ENCODE data around the gene IL2. TPM values are rescaled to one million over a fixed set of nuclear protein-coding genes. Genes with fewer than 3 reads are reported as not detected.

Gene IL2
- total RNA-seq, 1 experiment from 2014 or later = not detected

- no peaks in the 10 kb centered on the region for H3K36me3 ChIP-seq
- peaks cover 4% of the 10 kb centered on the region; the same call in 1 of the 2 replicates for H3K4me1 ChIP-seq (replicated peaks)
Observed at GRCh38 chr4:122453384-122453995, 3.0 kb downstream of the IL2 start.

DNA sequence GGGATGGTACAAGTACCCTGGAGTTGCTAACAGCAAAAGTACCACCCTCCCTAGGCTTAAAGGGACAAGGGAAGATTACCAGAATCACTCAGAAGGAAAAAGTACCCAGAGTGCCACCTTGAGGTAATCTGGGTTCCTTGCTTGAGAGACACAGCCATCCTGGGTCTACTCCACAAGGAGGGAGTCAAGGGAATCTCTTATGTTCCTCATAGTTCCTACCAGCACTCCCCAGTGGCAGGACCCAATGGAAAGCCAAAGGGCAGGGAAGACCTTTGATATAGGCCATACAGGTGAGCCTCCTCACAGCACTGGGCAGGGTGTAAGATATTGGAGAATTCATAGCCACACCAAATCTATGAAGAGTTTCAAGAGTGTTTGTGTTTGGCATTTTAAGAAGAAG, 5.7 kb downstream of the IL2 start:
- H3K36me3 ChIP-seq = no peaks in the 10 kb centered on the region
- no peaks in the 10 kb centered on the region; the same call in 1 of the 2 replicates for H3K27me3 ChIP-seq (replicated peaks)
- no peak overlapping the region for H3K4me3 ChIP-seq
- no peaks in the 10 kb centered on the region for H3K9me3 ChIP-seq (replicated peaks)
- H3K4me1 ChIP-seq (replicated peaks) = no peaks in the 10 kb centered on the region
- no peak overlapping the region for H3K27ac ChIP-seq
- no peak for DNase-seq (ENCODE audit: low read depth in 1 of 2, low spot score in 2 of 2)

More at GRCh38 chr4:122453384-122453995, 3.0 kb downstream of the IL2 start:
- no peak overlapping the region for H3K4me3 ChIP-seq
- no peaks in the 10 kb centered on the region for H3K9me3 ChIP-seq (replicated peaks)
- no peak overlapping the region for H3K27ac ChIP-seq
- H3K27me3 ChIP-seq (replicated peaks) = no peaks in the 10 kb centered on the region; the same call in 1 of the 2 replicates
- no peak for DNase-seq (ENCODE audit: low read depth in 1 of 2, low spot score in 2 of 2)

DNA sequence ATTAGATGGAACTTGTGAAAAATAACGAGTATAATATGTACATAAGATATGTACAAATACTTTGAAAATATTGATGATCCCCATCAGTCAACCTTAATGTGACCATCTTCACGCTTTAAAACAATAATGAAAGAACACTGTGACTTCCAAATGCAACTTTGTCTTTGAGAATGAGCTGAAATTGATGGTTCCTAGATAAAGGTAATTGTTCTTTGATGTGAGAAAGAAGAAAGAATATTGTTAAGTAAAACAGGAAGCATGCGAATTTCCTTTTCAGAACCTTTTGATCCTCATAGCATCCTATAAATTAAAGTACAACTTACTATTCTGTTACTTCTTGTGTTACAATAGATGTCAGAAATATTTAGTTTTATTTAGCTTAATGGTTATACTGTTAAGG, 22.2 kb downstream of the IL2 start:
- Histone ChIP-seq H3K4me1 (replicated peaks) (no peaks in the 10 kb centered on the region), H3K27me3 (replicated peaks) (peaks cover 22% of the 10 kb centered on the region; the same call in 1 of the 2 replicates), H3K27ac (no peak overlapping the region), H3K9me3 (replicated peaks) (no peaks in the 10 kb centered on the region), H3K36me3 (no peaks in the 10 kb centered on the region), H3K4me3 (no peak overlapping the region)
- DNase-seq (ENCODE audit: low read depth in 1 of 2, low spot score in 2 of 2) = no peak

- DNase-seq (ENCODE audit: low read depth in 1 of 2, low spot score in 2 of 2) = no peak
Observed at GRCh38 chr4:122431351-122431750, 25.2 kb downstream of the IL2 start.

GRCh38 chr4:122423246-122423645, 33.3 kb downstream of the IL2 start:
- DNase-seq (ENCODE audit: low read depth in 1 of 2, low spot score in 2 of 2) = no peak
- H3K9me3 ChIP-seq (replicated peaks) = no peaks in the 10 kb centered on the region
- no peak overlapping the region for H3K27ac ChIP-seq
- H3K4me1 ChIP-seq (replicated peaks) = no peaks in the 10 kb centered on the region
- no peaks in the 10 kb centered on the region for H3K27me3 ChIP-seq (replicated peaks)
- no peak overlapping the region for H3K4me3 ChIP-seq
- no peaks in the 10 kb centered on the region for H3K36me3 ChIP-seq

More at GRCh38 chr4:122431351-122431750, 25.2 kb downstream of the IL2 start:
- no peak overlapping the region for H3K27ac ChIP-seq
- H3K36me3 ChIP-seq = no peaks in the 10 kb centered on the region
- no peaks in the 10 kb centered on the region for H3K9me3 ChIP-seq (replicated peaks)
- H3K4me1 ChIP-seq (replicated peaks) = no peaks in the 10 kb centered on the region
- H3K4me3 ChIP-seq = no peak overlapping the region
- H3K27me3 ChIP-seq (replicated peaks) = peaks cover 18% of the 10 kb centered on the region; the same call in 1 of the 2 replicates

DNA sequence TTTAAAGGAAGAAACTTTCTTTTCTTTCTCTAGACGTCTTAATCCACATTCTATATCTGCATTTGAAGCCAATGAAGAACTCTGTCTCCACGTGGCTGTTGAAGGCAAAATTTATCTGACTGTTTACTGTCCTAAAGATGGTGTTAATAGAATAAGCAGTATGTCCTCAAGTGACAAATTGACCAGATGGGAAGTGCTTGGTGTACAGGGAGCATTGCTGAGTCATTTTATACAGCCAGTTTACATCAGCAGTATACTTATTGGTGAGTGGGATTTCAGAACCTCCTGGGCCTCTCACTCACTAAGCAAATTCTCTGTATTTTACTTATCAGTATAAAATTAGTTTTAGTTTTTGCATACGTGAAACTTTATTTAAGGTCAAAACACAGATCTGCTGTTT, 44.0 kb downstream of the IL2 start:
- Histone ChIP-seq H3K36me3 (no peaks in the 10 kb centered on the region), H3K4me3 (no peak overlapping the region)

GRCh38 chr4:122403861-122404260, 52.7 kb downstream of the IL2 start:
- Histone ChIP-seq H3K9me3 (replicated peaks) (no peaks in the 10 kb centered on the region), H3K4me3 (no peak overlapping the region), H3K4me1 (replicated peaks) (no peaks in the 10 kb centered on the region), H3K27me3 (replicated peaks) (peaks cover 5% of the 10 kb centered on the region; the same call in 1 of the 2 replicates), H3K27ac (no peak overlapping the region), H3K36me3 (no peaks in the 10 kb centered on the region)
- no peak for DNase-seq (ENCODE audit: low read depth in 1 of 2, low spot score in 2 of 2)

More for the DNA sequence above, 44.0 kb downstream of the IL2 start:
- 0 out of 2 replicates have a peak, but pooled peaks cover 7% of the 10 kb centered on the region for H3K27me3 ChIP-seq (replicated peaks)
- DNase-seq (ENCODE audit: low read depth in 1 of 2, low spot score in 2 of 2) = no peak
- no peak overlapping the region for H3K27ac ChIP-seq
- no peaks in the 10 kb centered on the region for H3K9me3 ChIP-seq (replicated peaks)
- no peaks in the 10 kb centered on the region for H3K4me1 ChIP-seq (replicated peaks)

Other genes with a start within 250 kb of the IL2 start
- gene ADAD1, start 77.7 kb downstream of the IL2 start, total RNA-seq (2014; rRNA removed; shearing (Covaris generic)) = not detected in 2 replicates
- gene IL21, start 164.3 kb upstream of the IL2 start, total RNA-seq (2014; rRNA removed; shearing (Covaris generic)) = not detected in 2 replicates